K562 (cell line): ENCODE measurements around the gene SOX15. TPM values are rescaled to one million over a fixed set of nuclear protein-coding genes. Genes with fewer than 3 reads are reported as not detected.

ENCODE experiments used
- ATAC-seq: fragments of 200-7000 bp; cut with Tn5 transposase; 3 replicates; pipeline ENCODE4 v1.9.1; 2020; ENCODE audit warnings: moderate library complexity
- BruUV-seq: library from RNA; stranded (reverse); fragments of 400-500 nt; replicated peaks from 2 replicates; lab custom pipeline; 2021; lab: Mats Ljungman, UMichigan
- CTCF ChIA-PET: fragments of 300-600 bp; formaldehyde crosslinking; extraction: SDS; loops from one replicate; lab custom pipeline; 2021; ENCODE audit warnings: low intra/inter-chr PET ratio; lab: Yijun Ruan, JAX
- POLR2A ChIA-PET: fragments of 300-600, 350-650 bp; sonication (Branson Sonifier 250); formaldehyde crosslinking; extraction: SDS; loops from one replicate; lab custom pipeline; 2021; ENCODE audit warnings: antibody characterized with exemption, inconsistent platforms; lab: Yijun Ruan, JAX
- DNase-seq, 4 experiments: peaks; one replicate each; pipeline versions ENCODE4 v3.0.0 to v3.0.0-alpha.2; 2011 to 2018; ENCODE audit warnings: low spot score in 3 of 4, mixed read lengths in 3 of 4; ENCODE audit errors: extremely low read depth in 1 of 4
- FAIRE-seq: peaks from 2 replicates; lab custom pipeline; 2011; peaks lifted over from hg19 to GRCh38; lab: Jason Lieb, UNC
- H2AFZ ChIP-seq: 2 replicates; pipeline ENCODE4 v1.6.0; 2011; ENCODE audit warnings: low read depth, low read length, control low read depth, inconsistent platforms
- H3K27ac ChIP-seq: fragments of 200-600 bp; 3 replicates; pipeline ENCODE4 v1.8.0; 2011; ENCODE audit warnings: low read depth, mild to moderate bottlenecking, control low read depth, inconsistent platforms, low read length, moderate library complexity, mixed read lengths; ENCODE audit errors: extremely low read depth
- H3K27me3 ChIP-seq, 2 experiments: fragments of 300-600 bp in 1 of 2; 2 replicates in 1 of 2; 3 replicates in 1 of 2; pipeline versions ENCODE4 v1.6.0 to v1.8.0; 2011; ENCODE audit warnings: inconsistent platforms in 2 of 2, low read length in 2 of 2, mild to moderate bottlenecking in 1 of 2, mixed read lengths in 1 of 2, moderate library complexity in 1 of 2; ENCODE audit not compliant: control insufficient read depth in 2 of 2, insufficient read depth in 2 of 2
- H3K36me3 ChIP-seq: fragments of 300-600 bp; 3 replicates; pipeline ENCODE4 v1.8.0; 2011; ENCODE audit warnings: mild to moderate bottlenecking, low read length, inconsistent platforms; ENCODE audit not compliant: control insufficient read depth, insufficient read depth
- H3K4me1 ChIP-seq, 2 experiments: fragments of 200-600 bp in 1 of 2; replicated peaks in 1 of 2; 2 replicates in 1 of 2; 3 replicates in 1 of 2; pipeline versions ENCODE4 v1.5.1 to v1.8.0; 2011; ENCODE audit warnings: inconsistent platforms in 2 of 2, low read length in 2 of 2, mild to moderate bottlenecking in 1 of 2, mixed read lengths in 1 of 2, moderate library complexity in 1 of 2; ENCODE audit not compliant: control insufficient read depth in 2 of 2, insufficient read depth in 2 of 2
- H3K4me2 ChIP-seq: 2 replicates; pipeline ENCODE4 v1.6.1; 2011; ENCODE audit warnings: low read length, control low read depth, inconsistent platforms, mixed read lengths; ENCODE audit not compliant: insufficient read depth
- H3K4me3 ChIP-seq: fragments of 200-600 bp; sonication (generic), shearing (Covaris generic); 2 replicates; pipeline ENCODE4 v1.5.1; 2016; ENCODE audit warnings: control low read depth, inconsistent platforms
- H3K79me2 ChIP-seq: fragments of 200-600 bp; 3 replicates; pipeline ENCODE4 v1.8.0; 2011; ENCODE audit warnings: low read length, inconsistent platforms; ENCODE audit not compliant: control insufficient read depth, insufficient read depth
- H3K9ac ChIP-seq, 2 experiments: 2 replicates each; pipeline versions ENCODE4 v1.6.0 to v1.6.1; 2011; ENCODE audit warnings: low read depth in 2 of 2, low read length in 2 of 2, control low read depth in 1 of 2, inconsistent platforms in 1 of 2, mild to moderate bottlenecking in 1 of 2, mixed read lengths in 1 of 2; ENCODE audit not compliant: insufficient read depth in 1 of 2
- H3K9me1 ChIP-seq: one replicate; pipeline ENCODE4 v1.6.0; 2011; ENCODE audit warnings: inconsistent platforms, mild to moderate bottlenecking, low read length, moderate library complexity; ENCODE audit not compliant: control insufficient read depth, insufficient read depth
- H3K9me3 ChIP-seq: replicated peaks from 2 replicates; pipeline ENCODE4 v1.5.1; 2011; ENCODE audit warnings: low read depth, low read length, inconsistent platforms; ENCODE audit not compliant: control insufficient read depth, insufficient read depth
- H4K20me1 ChIP-seq: replicated peaks from 2 replicates; pipeline ENCODE4 v1.6.1; 2011; ENCODE audit warnings: low read length, inconsistent platforms, mixed read lengths; ENCODE audit not compliant: control insufficient read depth, insufficient read depth
- ARNT ChIP-seq, 2 experiments: fragments of 450-650 bp; IDR thresholded peaks; 2 replicates each; pipeline ENCODE4 v1.6.1; 2016; ENCODE audit warnings: mild to moderate bottlenecking in 1 of 2
- BDP1 ChIP-seq: IDR thresholded peaks from 3 replicates; pipeline ENCODE4 v1.6.1; 2011; ENCODE audit not compliant: insufficient read length, insufficient read depth
- CHD1 ChIP-seq: fragments of 200-600 bp; sonication (generic); IDR thresholded peaks from one replicate; pipeline ENCODE4 v1.6.1; 2012; ENCODE audit warnings: mild to moderate bottlenecking, moderate library complexity, low read length, inconsistent platforms
- DMBX1 ChIP-seq: fragments of 250-450 bp; sonication (Bioruptor Pico); IDR thresholded peaks from 2 replicates; pipeline ENCODE4 v1.8.0; 2022; ENCODE audit warnings: inconsistent platforms, mild to moderate bottlenecking, moderate library complexity, borderline replicate concordance
- EP400 ChIP-seq: fragments of 450-650 bp; IDR thresholded peaks from 2 replicates; pipeline ENCODE4 v1.6.1; 2017; ENCODE audit warnings: antibody characterized with exemption, mild to moderate bottlenecking, moderate library complexity
- GATAD2B ChIP-seq: fragments of 450-650 bp; IDR thresholded peaks from 2 replicates; pipeline ENCODE4 v1.6.1; 2017; ENCODE audit warnings: mild to moderate bottlenecking, borderline replicate concordance
- HSF4 ChIP-seq: fragments of 250-450 bp; sonication (Bioruptor Pico); IDR thresholded peaks from 2 replicates; pipeline ENCODE4 v2.1.2; 2022; ENCODE audit warnings: mild to moderate bottlenecking, moderate library complexity, borderline replicate concordance
- KAT2B ChIP-seq: IDR thresholded peaks from one replicate; pipeline ENCODE4 v1.6.1; 2012; ENCODE audit warnings: low read depth, mild to moderate bottlenecking, control low read depth, inconsistent platforms, low read length, moderate library complexity
- KAT8 ChIP-seq: fragments of 450-650 bp; IDR thresholded peaks from 2 replicates; pipeline ENCODE4 v1.6.1; 2016; ENCODE audit warnings: low read depth, mild to moderate bottlenecking
- MCM7 ChIP-seq, 2 experiments: fragments of 450-650 bp; IDR thresholded peaks; 2 replicates each; pipeline ENCODE4 v1.6.1; 2016 to 2018
- MTF1 ChIP-seq: fragments of 250-450 bp; sonication (Bioruptor Pico); IDR thresholded peaks from 2 replicates; pipeline ENCODE4 v1.9.0; 2021; ENCODE audit warnings: moderate library complexity, mild to moderate bottlenecking, inconsistent platforms, borderline replicate concordance
- NFATC3 ChIP-seq: fragments of 450-650 bp; IDR thresholded peaks from 2 replicates; pipeline ENCODE4 v1.6.1; 2017; ENCODE audit warnings: mild to moderate bottlenecking
- NR2C1 ChIP-seq, 2 experiments: fragments of 450-650 bp; IDR thresholded peaks; 2 replicates each; pipeline ENCODE4 v1.6.1; 2017; ENCODE audit warnings: mild to moderate bottlenecking in 2 of 2, antibody characterized with exemption in 1 of 2, inconsistent platforms in 1 of 2, missing compliant biosample characterization in 1 of 2, missing genetic modification characterization in 1 of 2
- POLR2A ChIP-seq: fragments of 450-650 bp; conservative IDR thresholded peaks from 2 replicates; pipeline ENCODE4 v1.6.1; 2016
- RBFOX2 ChIP-seq: fragments of 200-400 bp; formaldehyde crosslinking; IDR thresholded peaks from 2 replicates; pipeline ENCODE4 v1.6.1; 2017; ENCODE audit warnings: low read depth, mild to moderate bottlenecking, low read length, moderate library complexity
- SAFB ChIP-seq: fragments of 200-400 bp; formaldehyde crosslinking; IDR thresholded peaks from 2 replicates; pipeline ENCODE4 v1.6.1; 2017; ENCODE audit warnings: low read depth, low read length, borderline replicate concordance
- SMAD2 ChIP-seq: fragments of 150-350 bp; IDR thresholded peaks from 2 replicates; pipeline ENCODE4 v1.6.1; 2014; ENCODE audit warnings: low read depth, mild to moderate bottlenecking, low read length
- SUPT5H ChIP-seq: fragments of 450-650 bp; IDR thresholded peaks from 2 replicates; pipeline ENCODE4 v1.6.1; 2016
- ZNF274 ChIP-seq: IDR thresholded peaks from 2 replicates; pipeline ENCODE4 v1.6.1; 2011; ENCODE audit warnings: low read depth, mild to moderate bottlenecking, low read length, moderate library complexity, borderline replicate concordance
- WGBS: fragments of 100-300 bp; shearing (Covaris generic); methylation state at CpG from one replicate; pipeline ENCODE4 v1.1.6; 2016; ENCODE audit warnings: low coverage, mixed read lengths; ENCODE audit not compliant: insufficient coverage; ENCODE audit errors: missing lambda C conversion rate; 5-methylcytosine and 5-hydroxymethylcytosine counted together
- in situ Hi-C: fragments of 300-500 bp; cut with MboI; formaldehyde crosslinking; loops from 4 replicates; pipeline ENCODE4 v1.15.0; 2018; ENCODE audit warnings: inconsistent platforms, mixed read lengths
- intact Hi-C: fragments of 100-400 bp; cut with micrococcal nuclease; formaldehyde crosslinking; loops from 2 replicates; pipeline ENCODE4 v1.14.2; 2022
- polyA plus RNA-seq, 8 experiments: library from polyadenylated mRNA; depleted of rRNA in 4 of 8; stranded (reverse) in 5 of 8; unstranded in 3 of 8; fragments of >200 nt; fragmentation: Nextera tagmentation in 2 of 8; fragmentation: Illumina TruSeq in 1 of 8; extraction: Ambion mirVana in 2 of 8; extraction: Trizol in 1 of 8; gene quantifications; 2 replicates each; pipeline versions ENCODE4 v1.2.1 to v1.2.3, GENCODE V29; 2011 to 2014; ENCODE audit warnings: inconsistent platforms in 1 of 8, missing spikeins in 1 of 8
- total RNA-seq, 7 experiments: library from RNA; depleted of rRNA in 6 of 7; stranded (reverse); fragments of >200 nt in 6 of 7; fragmentation: Illumina TruSeq in 2 of 7; extraction: Trizol in 2 of 7; gene quantifications; 2 replicates each; pipeline versions ENCODE4 v1.2.1 to v1.2.3, GENCODE V29; 2011 to 2021; ENCODE audit warnings: low replicate concordance in 1 of 7
- TF ChIP-seq, protein P1 (sequence below): fragments of 450-650 bp; IDR thresholded peaks from 2 replicates; pipeline ENCODE4 v1.6.1; 2016; ENCODE audit warnings: antibody characterized with exemption

The SOX15 gene
- total and polyA plus RNA-seq, 9 of the 15 experiments (the other 6 are each of a cell fraction or from before 2014, with no cell fraction given) = 0.07 to 0.33 (median 0.19) TPM; not detected in 5

DNA sequence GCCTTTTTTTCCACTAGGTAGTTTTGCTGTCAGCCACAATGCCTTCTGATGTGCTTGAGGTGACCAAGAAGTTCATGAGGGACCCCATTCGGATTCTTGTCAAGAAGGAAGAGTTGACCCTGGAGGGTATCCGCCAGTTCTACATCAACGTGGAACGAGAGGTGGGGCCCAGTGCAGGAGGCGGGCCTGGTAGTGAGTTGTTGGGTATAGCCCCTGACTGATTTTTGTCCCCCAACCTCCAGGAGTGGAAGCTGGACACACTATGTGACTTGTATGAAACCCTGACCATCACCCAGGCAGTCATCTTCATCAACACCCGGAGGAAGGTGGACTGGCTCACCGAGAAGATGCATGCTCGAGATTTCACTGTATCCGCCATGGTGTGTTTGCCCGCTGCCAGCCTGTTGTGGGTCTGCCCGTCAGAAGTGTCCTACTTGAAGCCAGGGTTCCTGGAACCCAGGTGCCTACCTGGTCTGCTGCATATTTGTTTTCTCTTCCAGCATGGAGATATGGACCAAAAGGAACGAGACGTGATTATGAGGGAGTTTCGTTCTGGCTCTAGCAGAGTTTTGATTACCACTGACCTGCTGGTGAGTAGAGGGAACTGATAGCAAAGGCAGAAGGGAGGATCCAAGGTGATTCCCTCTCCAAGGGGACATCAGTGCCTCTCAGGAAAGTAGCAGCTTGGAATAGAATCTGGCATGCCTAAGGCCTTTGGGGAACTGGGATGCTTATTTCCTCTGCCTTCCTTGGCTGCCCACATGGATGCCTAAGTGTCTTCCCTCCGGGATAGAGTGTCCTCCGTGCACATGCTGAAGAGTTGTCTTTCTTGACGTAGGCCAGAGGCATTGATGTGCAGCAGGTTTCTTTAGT, 12.3 kb downstream of the SOX15 start:
- Histone ChIP-seq H3K9ac (no peak overlapping the region), H3K9me1 (peaks cover 9% of the 10 kb centered on the region), H3K36me3 (peaks cover 64% of the 10 kb centered on the region), H3K4me1 (peaks cover 44 to 49% of the 10 kb centered on the region in 2 experiments), H2AFZ (no peak overlapping the region), H4K20me1 (peaks cover 43% of the 10 kb centered on the region), H3K4me3 (no peak overlapping the region), H3K27ac (no peak overlapping the region), H3K79me2 (peaks cover 84% of the 10 kb centered on the region), H3K9me3 (no peaks in the 10 kb centered on the region), H3K27me3 (no peaks in the 10 kb centered on the region), H3K4me2 (no peak overlapping the region)
- WGBS = 65% methylated on average over 10 of the region's 17 CpGs
- FAIRE-seq (no peak), DNase-seq (no peak), ATAC-seq (no peak)
- BruUV-seq = no TSS peak
- ChIA-PET CTCF (no interaction called here), POLR2A (interaction anchor here (0.6 to 1.0 kb wide), 2 partner anchors 64 to 109 kb away, joined by 3 to 4 read pairs; no protein-coding TSS in a partner anchor)
- in situ Hi-C loops (no loop called here), intact Hi-C loops (no loop called here)
- TF ChIP-seq CHD1 (no peak), ZNF274 (no peak), RBFOX2 (peak; percentile 42), EP400 (no peak), KAT2B (no peak), NFATC3 (no peak), KAT8 (no peak), MCM7 (IDR thresholded peaks at IDR 0.05) (no peak), DMBX1 (CRISPR knock-in tag) (no peak), BDP1 (no peak), SUPT5H (peak; percentile 36; the same call in 1 of the 2 replicates), NR2C1 (IDR thresholded peaks at IDR 0.05) (no peak), NR2C1 (tag; IDR thresholded peaks at IDR 0.05) (no peak), GATAD2B (no peak), POLR2A (peak; percentile 19; the same call in 1 of the 2 replicates), SMAD2 (no peak), MTF1 (no peak), SAFB (no peak), HSF4 (CRISPR knock-in tag) (no peak), ARNT (IDR thresholded peaks at IDR 0.05) (no peak)
- TF ChIP-seq, protein P1, sequence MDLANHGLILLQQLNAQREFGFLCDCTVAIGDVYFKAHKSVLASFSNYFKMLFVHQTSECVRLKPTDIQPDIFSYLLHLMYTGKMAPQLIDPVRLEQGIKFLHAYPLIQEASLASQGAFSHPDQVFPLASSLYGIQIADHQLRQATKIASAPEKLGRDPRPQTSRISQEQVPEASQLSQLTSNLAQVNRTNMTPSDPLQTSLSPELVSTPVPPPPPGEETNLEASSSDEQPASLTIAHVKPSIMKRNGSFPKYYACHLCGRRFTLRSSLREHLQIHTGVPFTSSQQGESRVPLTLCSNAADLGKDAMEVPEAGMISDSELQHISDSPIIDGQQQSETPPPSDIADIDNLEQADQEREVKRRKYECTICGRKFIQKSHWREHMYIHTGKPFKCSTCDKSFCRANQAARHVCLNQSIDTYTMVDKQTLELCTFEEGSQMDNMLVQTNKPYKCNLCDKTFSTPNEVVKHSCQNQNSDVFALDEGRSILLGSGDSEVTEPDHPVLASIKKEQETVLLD = no peak
